Hepatocyte (in vitro differentiated cells): Measurements from ENCODE around the gene CREG2. TPM values are rescaled to one million over a fixed set of nuclear protein-coding genes. Genes with fewer than 3 reads are reported as not detected.

Experiments
- DNase-seq: peaks from one replicate; pipeline ENCODE4 v3.0.0-alpha.2; 2016; ENCODE audit warnings: low spot score
- H2AFZ ChIP-seq: fragments of 200-600 bp; sonication (generic); 2 replicates; pipeline ENCODE4 v1.6.0; 2016; ENCODE audit warnings: antibody characterized with exemption, mild to moderate bottlenecking
- H3K27ac ChIP-seq: fragments of 200-600 bp; sonication (generic); 2 replicates; pipeline ENCODE4 v1.5.1; 2016; ENCODE audit warnings: mild to moderate bottlenecking
- H3K27me3 ChIP-seq: fragments of 200-600 bp; sonication (generic); 2 replicates; pipeline ENCODE4 v1.6.1; 2016
- H3K36me3 ChIP-seq: fragments of 200-600 bp; sonication (generic); replicated peaks from 2 replicates; pipeline ENCODE4 v1.5.1; 2016; ENCODE audit warnings: low read depth; ENCODE audit not compliant: insufficient read depth
- H3K4me1 ChIP-seq: fragments of 200-600 bp; sonication (generic); 2 replicates; pipeline ENCODE4 v1.5.1; 2016; ENCODE audit warnings: mild to moderate bottlenecking, moderate library complexity; ENCODE audit not compliant: insufficient read depth
- H3K4me2 ChIP-seq: fragments of 200-600 bp; sonication (generic); 2 replicates; pipeline ENCODE4 v1.6.0; 2016
- H3K4me3 ChIP-seq: fragments of 200-600 bp; sonication (generic); 2 replicates; pipeline ENCODE4 v1.5.1; 2016; ENCODE audit warnings: mild to moderate bottlenecking
- H3K79me2 ChIP-seq: fragments of 200-600 bp; sonication (generic); 2 replicates; pipeline ENCODE4 v1.6.0; 2017; ENCODE audit warnings: mild to moderate bottlenecking
- H3K9me2 ChIP-seq: fragments of 200-600 bp; sonication (generic); replicated peaks from 2 replicates; pipeline ENCODE4 v1.6.0; 2017; ENCODE audit warnings: mild to moderate bottlenecking; ENCODE audit not compliant: insufficient read depth
- H3K9me3 ChIP-seq: fragments of 200-600 bp; sonication (generic); 2 replicates; pipeline ENCODE4 v1.5.1; 2016; ENCODE audit warnings: low read depth, mild to moderate bottlenecking
- H4K20me1 ChIP-seq: fragments of 200-600 bp; sonication (generic); 2 replicates; pipeline ENCODE4 v1.6.0; 2016; ENCODE audit warnings: mild to moderate bottlenecking; ENCODE audit not compliant: insufficient read depth, poor library complexity, severe bottlenecking
- CTCF ChIP-seq: fragments of 200-600 bp; sonication (generic); IDR thresholded peaks from 2 replicates; pipeline ENCODE4 v1.5.1; 2016; ENCODE audit warnings: antibody characterized with exemption, mild to moderate bottlenecking; ENCODE audit not compliant: poor library complexity
- EZH2 ChIP-seq: fragments of 200-600 bp; sonication (generic); IDR thresholded peaks from 2 replicates; pipeline ENCODE4 v1.6.1; 2016; ENCODE audit warnings: antibody characterized with exemption, mild to moderate bottlenecking, borderline replicate concordance
- EZH2phosphoT487 ChIP-seq: fragments of 200-600 bp; sonication (generic); IDR thresholded peaks from one replicate; pipeline ENCODE4 v1.6.1; 2018; ENCODE audit warnings: antibody characterized with exemption, mild to moderate bottlenecking, low read depth, moderate library complexity; ENCODE audit not compliant: unreplicated experiment, severe bottlenecking
- WGBS: methylation state at CpG from one replicate; pipeline ENCODE4 v1.1.6; 2016; ENCODE audit warnings: low lambda C conversion rate; ENCODE audit errors: missing lambda C conversion rate; 5-methylcytosine and 5-hydroxymethylcytosine counted together
- polyA plus RNA-seq: library from polyadenylated mRNA; unstranded; fragments of >200 nt; fragmentation: Nextera tagmentation; extraction: Ambion mirVana; gene quantifications from 2 replicates; pipeline ENCODE4 v1.2.1, GENCODE V29; 2016
- total RNA-seq: library from RNA; depleted of rRNA; stranded (reverse); fragments of >200 nt; gene quantifications from 2 replicates; pipeline ENCODE4 v1.2.3, GENCODE V29; 2014

CREG2 gene
- total and polyA plus RNA-seq, 2 experiments from 2014 or later, result 2.2 to 4.8 TPM

DNA sequence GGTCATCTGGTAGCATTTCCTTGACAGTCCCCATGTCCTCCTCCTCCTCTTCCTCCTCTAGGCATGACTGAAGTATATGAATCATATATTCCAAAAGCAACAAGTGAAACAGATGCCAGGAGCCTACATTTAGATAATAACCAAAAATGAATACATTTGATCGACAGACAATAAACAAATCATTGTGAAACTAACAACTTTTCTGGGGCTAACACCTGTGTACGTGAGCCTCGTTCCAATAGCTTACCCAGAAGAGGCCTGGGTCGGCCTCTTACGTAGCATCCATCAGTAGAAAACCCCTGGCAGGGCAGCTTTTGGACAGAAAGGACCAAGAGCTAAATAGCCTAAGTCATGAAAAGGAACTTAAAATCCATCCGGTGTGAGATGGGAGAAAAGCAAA is 15.3 kb upstream of the CREG2 start:
- Histone ChIP-seq H3K4me2 (no peak overlapping the region), H3K4me3 (no peak overlapping the region), H3K27me3 (no peaks in the 10 kb centered on the region), H3K4me1 (no peaks in the 10 kb centered on the region), H3K9me3 (no peaks in the 10 kb centered on the region), H3K27ac (no peak overlapping the region), H3K36me3 (no peaks in the 10 kb centered on the region), H3K79me2 (no peaks in the 10 kb centered on the region), H4K20me1 (no peaks in the 10 kb centered on the region), H3K9me2 (no peaks in the 10 kb centered on the region), H2AFZ (no peak overlapping the region)
- no peak for TF ChIP-seq CTCF
- WGBS, result 95% methylated on average over 6 of the region's 6 CpGs
- no peak for DNase-seq

GRCh38 chr2:101401906-101402305 is 14.6 kb upstream of the CREG2 start:
- H3K9me3 ChIP-seq, result no peaks in the 10 kb centered on the region
- 77% methylated on average over 5 of the region's 5 CpGs for WGBS
- H3K79me2 ChIP-seq, result no peaks in the 10 kb centered on the region
- H2AFZ ChIP-seq, result no peak overlapping the region
- H3K4me2 ChIP-seq, result no peak overlapping the region
- H3K4me1 ChIP-seq, result no peaks in the 10 kb centered on the region
- H3K27ac ChIP-seq, result no peak overlapping the region
- no peak for DNase-seq
- no peaks in the 10 kb centered on the region for H3K27me3 ChIP-seq
- H3K36me3 ChIP-seq, result no peaks in the 10 kb centered on the region
- no peaks in the 10 kb centered on the region for H4K20me1 ChIP-seq
- TF ChIP-seq EZH2 (no peak), CTCF (no peak), EZH2phosphoT487 (no peak)
- no peaks in the 10 kb centered on the region for H3K9me2 ChIP-seq
- H3K4me3 ChIP-seq, result no peak overlapping the region

DNA sequence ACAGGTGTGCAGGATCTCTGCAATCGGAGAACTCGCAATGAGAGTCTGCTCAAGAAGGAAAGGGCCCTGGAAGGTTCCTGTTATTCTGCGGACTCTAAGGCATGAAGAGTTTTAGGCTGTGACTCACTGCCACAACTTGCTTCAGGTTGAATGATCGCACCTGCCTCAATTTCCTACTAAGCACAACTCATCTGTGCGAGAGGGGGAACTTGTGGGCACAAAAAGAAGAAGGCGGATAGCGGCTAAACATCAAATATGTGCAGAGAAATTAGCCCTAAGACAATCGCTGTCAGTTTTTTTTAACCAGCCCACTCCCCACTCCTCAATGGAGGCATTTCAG is 14.0 kb upstream of the CREG2 start:
- TF ChIP-seq CTCF, result no peak
- TF ChIP-seq EZH2phosphoT487, result no peak
- TF ChIP-seq EZH2, result no peak
- H3K4me2 ChIP-seq, result no peak overlapping the region
- no peaks in the 10 kb centered on the region for H4K20me1 ChIP-seq
- no peaks in the 10 kb centered on the region for H3K9me3 ChIP-seq
- H3K79me2 ChIP-seq, result no peaks in the 10 kb centered on the region
- H3K4me3 ChIP-seq, result no peak overlapping the region
- no peaks in the 10 kb centered on the region for H3K27me3 ChIP-seq
- H3K9me2 ChIP-seq, result no peaks in the 10 kb centered on the region
- no peaks in the 10 kb centered on the region for H3K36me3 ChIP-seq
- no peaks in the 10 kb centered on the region for H3K4me1 ChIP-seq
- no peak for DNase-seq
- 94% methylated on average over 8 of the region's 8 CpGs for WGBS
- H3K27ac ChIP-seq, result no peak overlapping the region
- no peak overlapping the region for H2AFZ ChIP-seq

- H2AFZ ChIP-seq, result no peak overlapping the region
- no peaks in the 10 kb centered on the region for H4K20me1 ChIP-seq
- DNase-seq, result no peak
- no peaks in the 10 kb centered on the region for H3K27me3 ChIP-seq
- no peak overlapping the region for H3K4me2 ChIP-seq
- H3K27ac ChIP-seq, result peak overlapping the region; percentile 22
- H3K9me3 ChIP-seq, result no peaks in the 10 kb centered on the region
- no peak for TF ChIP-seq EZH2
- 76% methylated on average over 18 of the region's 18 CpGs for WGBS
- no peaks in the 10 kb centered on the region for H3K9me2 ChIP-seq
- H3K36me3 ChIP-seq, result no peaks in the 10 kb centered on the region
- H3K4me1 ChIP-seq, result no peaks in the 10 kb centered on the region
- H3K79me2 ChIP-seq, result no peaks in the 10 kb centered on the region
- H3K4me3 ChIP-seq, result no peak overlapping the region
Observed at GRCh38 chr2:101400506-101401325, 13.4 kb upstream of the CREG2 start.
